ENCODE results near the gene KREMEN1.
"Not testable (repeated sequence)": the region's sequence is repeated elsewhere in the genome, so short reads cannot be mapped to it uniquely, and the experiment has no call there.

Gene KREMEN1

GRCh38 chr22:29079218-29079901 lies 6.5 kb downstream of the KREMEN1 start:
- FAIRE-seq = no peak

- FAIRE-seq = no peak
Measured at GRCh38 chr22:29080106-29080975, 7.5 kb downstream of the KREMEN1 start.

GRCh38 chr22:29081517-29082236 lies 8.8 kb downstream of the KREMEN1 start:
- no peak for FAIRE-seq

- FAIRE-seq = no peak
Measured at GRCh38 chr22:29082826-29083545, 10.2 kb downstream of the KREMEN1 start.

GRCh38 chr22:29083576-29083932 lies 10.7 kb downstream of the KREMEN1 start:
- not testable (repeated sequence) for FAIRE-seq

GRCh38 chr22:29083933-29084591 lies 11.2 kb downstream of the KREMEN1 start:
- no peak for FAIRE-seq

GRCh38 chr22:29087012-29087411 lies 14.2 kb downstream of the KREMEN1 start:
- no peak for FAIRE-seq

GRCh38 chr22:29088809-29089208 lies 16.0 kb downstream of the KREMEN1 start:
- no peak for FAIRE-seq

GRCh38 chr22:29089507-29089906 lies 16.7 kb downstream of the KREMEN1 start:
- FAIRE-seq = no peak

GRCh38 chr22:29090039-29090438 lies 17.2 kb downstream of the KREMEN1 start:
- no peak for FAIRE-seq

- FAIRE-seq = no peak
Measured at GRCh38 chr22:29092243-29092642, 19.4 kb downstream of the KREMEN1 start.

GRCh38 chr22:29093030-29093429 lies 20.2 kb downstream of the KREMEN1 start:
- no peak for FAIRE-seq

GRCh38 chr22:29093501-29094300 lies 20.9 kb downstream of the KREMEN1 start:
- no peak for FAIRE-seq

GRCh38 chr22:29095459-29095858 lies 22.6 kb downstream of the KREMEN1 start:
- no peak for FAIRE-seq

GRCh38 chr22:29096736-29097669 lies 24.2 kb downstream of the KREMEN1 start:
- FAIRE-seq = no peak

GRCh38 chr22:29098296-29098695 lies 25.5 kb downstream of the KREMEN1 start:
- no peak for FAIRE-seq

- FAIRE-seq = no peak
Measured at GRCh38 chr22:29102300-29102699, 29.5 kb downstream of the KREMEN1 start.

GRCh38 chr22:29103121-29103520 lies 30.3 kb downstream of the KREMEN1 start:
- FAIRE-seq = no peak

- FAIRE-seq = no peak
Measured at GRCh38 chr22:29105468-29105867, 32.6 kb downstream of the KREMEN1 start.

- no peak for FAIRE-seq
Measured at GRCh38 chr22:29106839-29107238, 34.0 kb downstream of the KREMEN1 start.
